IMR-90 (cell line): Measurements from ENCODE around the gene DEDD2. TPM values are rescaled to one million over a fixed set of nuclear protein-coding genes. Genes with fewer than 3 reads are reported as not detected.

Experiments used
- ATAC-seq: fragments of 200-7000 bp; cut with Tn5 transposase; 2 replicates; pipeline ENCODE4 v1.9.1; 2020; ENCODE audit warnings: low read depth, mild to moderate bottlenecking, moderate library complexity
- BruUV-seq: library from RNA; stranded (reverse); fragments of 400-500 nt; replicated peaks from 2 replicates; lab custom pipeline; 2021; lab: Mats Ljungman, UMichigan
- CTCF ChIA-PET: fragments of 300-600 bp; formaldehyde crosslinking; extraction: SDS; loops from one replicate; lab custom pipeline; 2021; ENCODE audit warnings: antibody characterized with exemption; lab: Yijun Ruan, JAX
- POLR2A ChIA-PET: fragments of 300-600 bp; sonication (Branson Sonifier 250); formaldehyde crosslinking; loops from one replicate; lab custom pipeline; 2022; ENCODE audit warnings: antibody characterized with exemption; ENCODE audit not compliant: unreplicated experiment; lab: Charles Lee
- DNase-seq: peaks from one replicate; pipeline ENCODE4 v3.0.0; 2013
- H2AFZ ChIP-seq: replicated peaks from 2 replicates; pipeline ENCODE3; 2013; ENCODE audit warnings: low read length, mild to moderate bottlenecking; ENCODE audit not compliant: poor library complexity
- H2AK5ac ChIP-seq: 2 replicates; pipeline ENCODE4 v1.6.1; 2013; ENCODE audit warnings: low read depth, low read length, inconsistent platforms
- H2AK9ac ChIP-seq: replicated peaks from 2 replicates; pipeline ENCODE3; 2013; ENCODE audit warnings: mild to moderate bottlenecking, low read depth, low read length, moderate library complexity; ENCODE audit not compliant: poor library complexity
- H2BK120ac ChIP-seq: 2 replicates; pipeline ENCODE4 v1.6.1; 2013; ENCODE audit warnings: low read depth, low read length, inconsistent platforms
- H2BK15ac ChIP-seq: 3 replicates; pipeline ENCODE4 v1.6.1; 2013; ENCODE audit warnings: low read depth, low read length, inconsistent platforms
- H2BK20ac ChIP-seq: 2 replicates; pipeline ENCODE4 v1.6.1; 2013; ENCODE audit warnings: low read depth, mild to moderate bottlenecking, inconsistent platforms, low read length, moderate library complexity
- H2BK5ac ChIP-seq: 2 replicates; pipeline ENCODE4 v1.6.1; 2013; ENCODE audit warnings: mild to moderate bottlenecking, low read depth, low read length, inconsistent platforms; ENCODE audit not compliant: poor library complexity, severe bottlenecking
- H3K14ac ChIP-seq: replicated peaks from 2 replicates; pipeline ENCODE4 v1.6.1; 2013; ENCODE audit warnings: low read depth, low read length, inconsistent platforms
- H3K18ac ChIP-seq: 2 replicates; pipeline ENCODE4 v1.6.1; 2013; ENCODE audit warnings: low read depth, low read length, control low read depth
- H3K23ac ChIP-seq: 2 replicates; pipeline ENCODE4 v1.6.1; 2013; ENCODE audit warnings: low read depth, low read length, inconsistent platforms
- H3K27ac ChIP-seq: 2 replicates; pipeline ENCODE4 v1.5.1; 2013; ENCODE audit warnings: mild to moderate bottlenecking, control low read depth, low read length; ENCODE audit not compliant: insufficient read depth
- H3K27me3 ChIP-seq: 2 replicates; pipeline ENCODE4 v1.6.1; 2013; ENCODE audit warnings: low read length; ENCODE audit not compliant: control insufficient read depth, insufficient read depth
- H3K36me3 ChIP-seq: 2 replicates; pipeline ENCODE4 v1.6.1; 2013; ENCODE audit warnings: low read length, mixed read lengths; ENCODE audit not compliant: control insufficient read depth, insufficient read depth
- H3K4ac ChIP-seq: 2 replicates; pipeline ENCODE4 v1.6.1; 2013; ENCODE audit warnings: low read depth, low read length, inconsistent platforms
- H3K4me1 ChIP-seq: 2 replicates; pipeline ENCODE4 v1.6.1; 2013; ENCODE audit warnings: low read length, mixed read lengths; ENCODE audit not compliant: control insufficient read depth, insufficient read depth
- H3K4me2 ChIP-seq: 2 replicates; pipeline ENCODE4 v1.6.1; 2013; ENCODE audit warnings: low read depth, mild to moderate bottlenecking, control low read depth, low read length, moderate library complexity
- H3K4me3 ChIP-seq: 2 replicates; pipeline ENCODE4 v1.5.1; 2013; ENCODE audit warnings: low read depth, mild to moderate bottlenecking, control low read depth, low read length, moderate library complexity; ENCODE audit not compliant: insufficient read depth
- H3K56ac ChIP-seq: 2 replicates; pipeline ENCODE4 v1.6.1; 2013; ENCODE audit warnings: low read length, inconsistent platforms; ENCODE audit not compliant: insufficient read depth; ENCODE audit errors: extremely low read depth
- H3K79me1 ChIP-seq, 2 experiments: 2 replicates each; pipeline ENCODE4 v1.6.1; 2013; ENCODE audit warnings: low read length in 2 of 2, inconsistent platforms in 1 of 2, low read depth in 1 of 2
- H3K9ac ChIP-seq: 2 replicates; pipeline ENCODE4 v1.6.1; 2013; ENCODE audit warnings: low read depth, low read length, control low read depth
- H3K9me1 ChIP-seq: 2 replicates; pipeline ENCODE4 v1.6.1; 2013; ENCODE audit warnings: low read length, inconsistent platforms; ENCODE audit not compliant: insufficient read depth
- H3K9me3 ChIP-seq: 2 replicates; pipeline ENCODE4 v1.6.1; 2013; ENCODE audit warnings: low read length; ENCODE audit not compliant: control insufficient read depth, insufficient read depth
- H4K20me1 ChIP-seq: 2 replicates; pipeline ENCODE4 v1.6.1; 2013; ENCODE audit warnings: low read length, inconsistent platforms; ENCODE audit not compliant: insufficient read depth
- H4K5ac ChIP-seq: 2 replicates; pipeline ENCODE4 v1.6.1; 2013; ENCODE audit warnings: mild to moderate bottlenecking, low read depth, low read length, control low read depth
- H4K8ac ChIP-seq, 2 experiments: 2 replicates each; pipeline ENCODE4 v1.6.1; 2013; ENCODE audit warnings: low read depth in 2 of 2, low read length in 2 of 2, control low read depth in 1 of 2, inconsistent platforms in 1 of 2
- H4K91ac ChIP-seq: 2 replicates; pipeline ENCODE4 v1.6.1; 2013; ENCODE audit warnings: low read depth, low read length, inconsistent platforms; ENCODE audit not compliant: insufficient read depth
- BHLHE40 ChIP-seq: fragments of 150-350 bp; IDR thresholded peaks from 2 replicates; pipeline ENCODE4 v1.6.1; 2016; ENCODE audit warnings: mild to moderate bottlenecking, low read depth, low read length
- CEBPB ChIP-seq: IDR thresholded peaks from 2 replicates; pipeline ENCODE4 v1.6.1; 2012; ENCODE audit warnings: low read depth, low read length, improper control_type of control experiment
- CHD1 ChIP-seq: IDR thresholded peaks from 2 replicates; pipeline ENCODE4 v1.6.1; 2012; ENCODE audit warnings: low read depth, low read length, improper control_type of control experiment
- FOS ChIP-seq: fragments of 150-350 bp; IDR thresholded peaks from 2 replicates; pipeline ENCODE4 v1.6.1; 2016; ENCODE audit warnings: low read depth, low read length
- MAFK ChIP-seq: IDR thresholded peaks from 2 replicates; pipeline ENCODE4 v1.6.1; 2012; ENCODE audit warnings: low read depth, low read length, improper control_type of control experiment
- MAZ ChIP-seq: IDR thresholded peaks from 2 replicates; pipeline ENCODE4 v1.6.1; 2012; ENCODE audit warnings: low read depth, mild to moderate bottlenecking, low read length, improper control_type of control experiment, moderate library complexity, borderline replicate concordance
- NFE2L2 ChIP-seq: fragments of 150-350 bp; IDR thresholded peaks from 2 replicates; pipeline ENCODE4 v1.6.1; 2016; ENCODE audit warnings: low read depth, mild to moderate bottlenecking, low read length
- POLR2A ChIP-seq: IDR thresholded peaks from 2 replicates; pipeline ENCODE4 v1.6.1; 2012; ENCODE audit warnings: mild to moderate bottlenecking, low read depth, low read length
- RAD21 ChIP-seq: IDR thresholded peaks from 2 replicates; pipeline ENCODE4 v1.6.1; 2012; ENCODE audit warnings: low read length, improper control_type of control experiment
- RCOR1 ChIP-seq: IDR thresholded peaks from 2 replicates; pipeline ENCODE4 v1.6.1; 2012; ENCODE audit warnings: mild to moderate bottlenecking, low read length, improper control_type of control experiment; ENCODE audit not compliant: insufficient replicate concordance
- RFX5 ChIP-seq: IDR thresholded peaks from 2 replicates; pipeline ENCODE4 v1.8.0; 2012; ENCODE audit warnings: low read depth, mild to moderate bottlenecking, low read length, moderate library complexity
- SMC3 ChIP-seq: fragments of 150-350 bp; IDR thresholded peaks from 2 replicates; pipeline ENCODE4 v1.6.1; 2016; ENCODE audit warnings: low read depth, mild to moderate bottlenecking, antibody characterized with exemption, low read length, moderate library complexity
- WGBS, 2 experiments: methylation state at CpG; one replicate each; pipeline versions ENCODE4 v1.1.5 to v1.1.7; 2013; ENCODE audit warnings: missing lambda C conversion rate in 2 of 2; ENCODE audit not compliant: insufficient read length in 1 of 2; ENCODE audit errors: extremely low coverage in 2 of 2; 5-methylcytosine and 5-hydroxymethylcytosine counted together
- dilution Hi-C: fragments of 300-500 bp; cut with HindIII; formaldehyde crosslinking; loops from one replicate; pipeline ENCODE4 v1.14.3; 2018; ENCODE audit warnings: low sequenced_read_pairs; ENCODE audit not compliant: unreplicated experiment
- in situ Hi-C: fragments of 300-500 bp; cut with MboI; formaldehyde crosslinking; loops from 3 replicates; pipeline ENCODE4 v1.14.3; 2019; ENCODE audit warnings: low sequenced_read_pairs, inconsistent platforms, mixed read lengths
- intact Hi-C: fragments of 100-400 bp; cut with micrococcal nuclease; formaldehyde crosslinking; loops from 2 replicates; pipeline ENCODE4 v1.10.0; 2022
- polyA plus RNA-seq, 3 experiments: library from polyadenylated mRNA; depleted of rRNA; stranded (reverse); fragments of >200 nt; gene quantifications; 2 replicates each; pipeline ENCODE4 v1.2.3, GENCODE V29; 2012; ENCODE audit warnings: low replicate concordance in 1 of 3
- total RNA-seq: library from RNA; depleted of rRNA; stranded (reverse); fragments of >200 nt; gene quantifications from 2 replicates; pipeline ENCODE4 v1.2.3, GENCODE V29; 2012
- TF ChIP-seq, protein P1 (sequence below): conservative IDR thresholded peaks from 2 replicates; pipeline ENCODE4 v1.5.1; 2012; ENCODE audit warnings: mild to moderate bottlenecking, low read depth, low read length, improper control_type of control experiment
- TF ChIP-seq, protein P2 (sequence below): fragments of 150-350 bp; IDR thresholded peaks from 2 replicates; pipeline ENCODE4 v1.6.1; 2016; ENCODE audit warnings: low read depth, mild to moderate bottlenecking, low read length, moderate library complexity, borderline replicate concordance
- TF ChIP-seq, protein P3 (sequence below): fragments of 150-350 bp; IDR thresholded peaks from 2 replicates; pipeline ENCODE4 v1.6.1; 2017; ENCODE audit warnings: mild to moderate bottlenecking, antibody characterized with exemption, low read length, low read depth

Gene DEDD2
- total and polyA plus RNA-seq, 2 of the 4 experiments (the other 2 are of a cell fraction), result 8.2 to 21.0 TPM

DNA sequence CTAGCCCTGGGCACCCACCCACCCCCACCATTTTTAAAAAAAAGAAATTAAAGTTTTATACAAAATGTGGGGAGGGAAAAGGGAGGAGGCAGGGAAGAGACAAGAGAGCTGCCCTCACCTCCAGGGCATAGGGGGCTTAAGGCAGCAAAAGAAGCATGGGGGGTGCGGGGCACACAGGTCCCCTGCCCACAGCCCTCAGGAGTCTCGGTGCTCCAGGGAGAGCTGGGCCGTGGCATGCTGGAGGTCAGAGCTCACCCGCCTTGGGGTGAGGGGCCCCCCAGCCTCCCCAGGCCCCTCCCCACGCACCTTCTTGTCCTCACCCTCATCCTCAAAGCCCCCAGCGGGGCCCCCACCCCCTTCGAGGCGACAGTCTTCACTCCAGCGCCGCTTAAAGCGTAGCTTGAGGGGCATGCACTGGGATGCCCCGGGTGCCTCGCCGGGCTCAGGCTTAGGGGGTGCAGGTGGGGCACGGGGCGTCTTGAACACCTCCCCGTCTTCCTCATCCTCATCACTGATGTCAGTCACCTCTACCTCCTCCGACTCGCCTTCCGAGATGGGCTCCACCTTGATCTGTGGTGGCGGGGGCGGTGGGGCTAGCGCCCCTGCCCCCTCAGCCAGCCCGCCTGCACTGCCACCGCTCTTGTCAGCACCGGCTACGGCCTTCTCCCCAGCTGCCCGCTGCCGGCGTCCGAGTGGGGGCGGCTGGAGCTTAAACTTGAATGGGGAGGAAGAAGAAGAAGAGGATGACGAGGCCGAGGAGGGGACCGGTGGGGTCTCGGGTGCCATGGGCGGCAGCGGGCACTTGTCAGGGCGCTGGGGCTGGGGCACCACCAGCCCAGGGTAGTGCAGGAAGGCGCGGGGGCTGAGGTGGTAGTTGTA, 31.0 kb upstream of the DEDD2 start:
- H3K4me2 ChIP-seq, result no peak overlapping the region
- H4K20me1 ChIP-seq, result peaks cover 54% of the 10 kb centered on the region

More for the DNA sequence above, 31.0 kb upstream of the DEDD2 start:
- in situ Hi-C loops, result no loop called here
- no peak overlapping the region for H4K5ac ChIP-seq
- no peak overlapping the region for H3K56ac ChIP-seq
- no peak overlapping the region for H3K4me3 ChIP-seq
- H2BK120ac ChIP-seq, result no peak overlapping the region
- H3K9me1 ChIP-seq, result peaks cover 7% of the 10 kb centered on the region; the same call in 1 of the 2 replicates
- CTCF ChIA-PET, result no interaction called here
- intact Hi-C loops, result no loop called here
- peaks cover 6 to 66% of the 10 kb centered on the region in 2 experiments; a peak in 3 of 4 replicates for H3K79me1 ChIP-seq
- no peak overlapping the region for H4K91ac ChIP-seq
- H3K23ac ChIP-seq, result no peak overlapping the region
- no peak overlapping the region for H3K14ac ChIP-seq
- no peak overlapping the region for H2AK5ac ChIP-seq
- WGBS, 2 experiments, result 93% methylated on average over 14 of the region's 41 CpGs; no CpG with 5 or more reads in 1 of the 2 experiments
- TF ChIP-seq CHD1 (no peak), RCOR1 (no peak), FOS (no peak), POLR2A (no peak), NFE2L2 (no peak), MAZ (no peak), SMC3 (no peak), BHLHE40 (no peak), MAFK (no peak), RFX5 (no peak), CEBPB (no peak), RAD21 (no peak)
- TF ChIP-seq, protein P1, sequence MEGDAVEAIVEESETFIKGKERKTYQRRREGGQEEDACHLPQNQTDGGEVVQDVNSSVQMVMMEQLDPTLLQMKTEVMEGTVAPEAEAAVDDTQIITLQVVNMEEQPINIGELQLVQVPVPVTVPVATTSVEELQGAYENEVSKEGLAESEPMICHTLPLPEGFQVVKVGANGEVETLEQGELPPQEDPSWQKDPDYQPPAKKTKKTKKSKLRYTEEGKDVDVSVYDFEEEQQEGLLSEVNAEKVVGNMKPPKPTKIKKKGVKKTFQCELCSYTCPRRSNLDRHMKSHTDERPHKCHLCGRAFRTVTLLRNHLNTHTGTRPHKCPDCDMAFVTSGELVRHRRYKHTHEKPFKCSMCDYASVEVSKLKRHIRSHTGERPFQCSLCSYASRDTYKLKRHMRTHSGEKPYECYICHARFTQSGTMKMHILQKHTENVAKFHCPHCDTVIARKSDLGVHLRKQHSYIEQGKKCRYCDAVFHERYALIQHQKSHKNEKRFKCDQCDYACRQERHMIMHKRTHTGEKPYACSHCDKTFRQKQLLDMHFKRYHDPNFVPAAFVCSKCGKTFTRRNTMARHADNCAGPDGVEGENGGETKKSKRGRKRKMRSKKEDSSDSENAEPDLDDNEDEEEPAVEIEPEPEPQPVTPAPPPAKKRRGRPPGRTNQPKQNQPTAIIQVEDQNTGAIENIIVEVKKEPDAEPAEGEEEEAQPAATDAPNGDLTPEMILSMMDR, result no peak
- TF ChIP-seq, protein P2, sequence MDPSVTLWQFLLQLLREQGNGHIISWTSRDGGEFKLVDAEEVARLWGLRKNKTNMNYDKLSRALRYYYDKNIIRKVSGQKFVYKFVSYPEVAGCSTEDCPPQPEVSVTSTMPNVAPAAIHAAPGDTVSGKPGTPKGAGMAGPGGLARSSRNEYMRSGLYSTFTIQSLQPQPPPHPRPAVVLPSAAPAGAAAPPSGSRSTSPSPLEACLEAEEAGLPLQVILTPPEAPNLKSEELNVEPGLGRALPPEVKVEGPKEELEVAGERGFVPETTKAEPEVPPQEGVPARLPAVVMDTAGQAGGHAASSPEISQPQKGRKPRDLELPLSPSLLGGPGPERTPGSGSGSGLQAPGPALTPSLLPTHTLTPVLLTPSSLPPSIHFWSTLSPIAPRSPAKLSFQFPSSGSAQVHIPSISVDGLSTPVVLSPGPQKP, result no peak
- TF ChIP-seq, protein P3, sequence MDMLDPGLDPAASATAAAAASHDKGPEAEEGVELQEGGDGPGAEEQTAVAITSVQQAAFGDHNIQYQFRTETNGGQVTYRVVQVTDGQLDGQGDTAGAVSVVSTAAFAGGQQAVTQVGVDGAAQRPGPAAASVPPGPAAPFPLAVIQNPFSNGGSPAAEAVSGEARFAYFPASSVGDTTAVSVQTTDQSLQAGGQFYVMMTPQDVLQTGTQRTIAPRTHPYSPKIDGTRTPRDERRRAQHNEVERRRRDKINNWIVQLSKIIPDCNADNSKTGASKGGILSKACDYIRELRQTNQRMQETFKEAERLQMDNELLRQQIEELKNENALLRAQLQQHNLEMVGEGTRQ, result no peak
- H3K36me3 ChIP-seq, result peaks cover 15% of the 10 kb centered on the region
- no peak overlapping the region for H2BK20ac ChIP-seq
- no peak overlapping the region for H3K9ac ChIP-seq
- H3K18ac ChIP-seq, result no peak overlapping the region
- DNase-seq (no peak), ATAC-seq (no peak)
- BruUV-seq, result no TSS peak
- peaks cover 27% of the 10 kb centered on the region for H3K4me1 ChIP-seq
- H2BK5ac ChIP-seq, result no peak overlapping the region
- H3K27ac ChIP-seq, result no peak overlapping the region
- no peak overlapping the region for H4K8ac ChIP-seq
- dilution Hi-C loops, result no loop called here
- H3K27me3 ChIP-seq, result no peaks in the 10 kb centered on the region
- POLR2A ChIA-PET, result interaction anchor here (0.5 to 0.6 kb wide), 2 partner anchors 43 to 125 kb away, joined by 3 to 4 read pairs; no protein-coding TSS in a partner anchor
- H2AK9ac ChIP-seq, result no peak overlapping the region
- no peaks in the 10 kb centered on the region for H3K9me3 ChIP-seq
- no peak overlapping the region for H3K4ac ChIP-seq
- H2BK15ac ChIP-seq, result no peak overlapping the region
- no peak overlapping the region for H2AFZ ChIP-seq
